ENCODE data around the gene ATP7B.

ATP7B gene

GRCh38 chr13:51942189-51942588 lies 69.1 kb downstream of the ATP7B start:
- DNase-seq, result no peak

- DNase-seq, result no peak
Measured at GRCh38 chr13:51938454-51938853, 72.8 kb downstream of the ATP7B start.

GRCh38 chr13:51937320-51938290 lies 73.6 kb downstream of the ATP7B start:
- no peak for DNase-seq

- no peak for DNase-seq
Measured at GRCh38 chr13:51935326-51936171, 75.7 kb downstream of the ATP7B start.

GRCh38 chr13:51934461-51935087 lies 76.7 kb downstream of the ATP7B start:
- no peak for DNase-seq

- DNase-seq, result no peak
Measured at GRCh38 chr13:51933466-51934058, 77.7 kb downstream of the ATP7B start.

- no peak for DNase-seq
Measured at GRCh38 chr13:51932231-51932630, 79.0 kb downstream of the ATP7B start.

GRCh38 chr13:51931606-51932005 lies 79.6 kb downstream of the ATP7B start:
- no peak for DNase-seq

- no peak for DNase-seq
Measured at GRCh38 chr13:51929699-51930098, 81.6 kb downstream of the ATP7B start.

- DNase-seq, result no peak
Measured at GRCh38 chr13:51928231-51928630, 83.0 kb downstream of the ATP7B start.

GRCh38 chr13:51927129-51927528 lies 84.1 kb downstream of the ATP7B start:
- DNase-seq, result no peak

GRCh38 chr13:51926528-51926885 lies 84.7 kb downstream of the ATP7B start:
- DNase-seq, result no peak

- DNase-seq, result no peak
Measured at GRCh38 chr13:51925865-51926527, 85.3 kb downstream of the ATP7B start.

GRCh38 chr13:51924756-51925544 lies 86.3 kb downstream of the ATP7B start:
- no peak for DNase-seq

GRCh38 chr13:51923983-51924539 lies 87.2 kb downstream of the ATP7B start:
- DNase-seq, result no peak

GRCh38 chr13:51922771-51923480 lies 88.3 kb downstream of the ATP7B start:
- DNase-seq, result no peak

- DNase-seq, result no peak
Measured at GRCh38 chr13:51921790-51922740, 89.2 kb downstream of the ATP7B start.

- DNase-seq, result no peak
Measured at GRCh38 chr13:51920786-51921185, 90.5 kb downstream of the ATP7B start.

- DNase-seq, result no peak
Measured at GRCh38 chr13:51920267-51920666, 91.0 kb downstream of the ATP7B start.
